HFFc6 (cell line): ENCODE data around the gene RPL19. TPM values are rescaled to one million over a fixed set of nuclear protein-coding genes. Genes with fewer than 3 reads are reported as not detected.

Experiments used
- DNase-seq: peaks from one replicate; pipeline ENCODE4 v3.0.0-alpha.2; 2018
- H3K27ac Mint-ChIP-seq: 2 replicates; pipeline ENCODE4 v1.8.0; 2020; ENCODE audit warnings: mild to moderate bottlenecking, mixed read lengths
- H3K27me3 Mint-ChIP-seq: 2 replicates; pipeline ENCODE4 v1.8.0; 2021; ENCODE audit warnings: mild to moderate bottlenecking, moderate library complexity, mixed read lengths; ENCODE audit not compliant: insufficient read depth
- H3K36me3 Mint-ChIP-seq: 2 replicates; pipeline ENCODE4 v1.8.0; 2021; ENCODE audit warnings: low read depth, mixed read lengths
- H3K4me1 Mint-ChIP-seq: 2 replicates; pipeline ENCODE4 v1.8.0; 2020; ENCODE audit warnings: low read depth, mixed read lengths
- H3K4me3 Mint-ChIP-seq: 2 replicates; pipeline ENCODE4 v1.8.0; 2020; ENCODE audit warnings: mild to moderate bottlenecking, moderate library complexity, mixed read lengths
- H3K9me3 Mint-ChIP-seq: 2 replicates; pipeline ENCODE4 v1.8.0; 2020; ENCODE audit warnings: mild to moderate bottlenecking, mixed read lengths
- total RNA-seq, 6 experiments: library from RNA; stranded (reverse); fragmentation: NEBNext Ultra II Directional; extraction: Animal tissue kit (Norgen Biotek cat#: 25700); gene quantifications; 2 replicates in 1 of 6; 3 replicates in 5 of 6; pipeline ENCODE4 v1.2.3, GENCODE V29; 2021
- TF ChIP-seq, protein P1 (sequence below): fragments of 200-600 bp; sonication (generic); IDR thresholded peaks from 2 replicates; pipeline ENCODE4 v1.5.0; 2021; ENCODE audit warnings: antibody characterized with exemption, mild to moderate bottlenecking

The RPL19 gene
- total RNA-seq, 6 experiments from 2014 or later = 1,574 to 1,911 (median 1,762) TPM

DNA sequence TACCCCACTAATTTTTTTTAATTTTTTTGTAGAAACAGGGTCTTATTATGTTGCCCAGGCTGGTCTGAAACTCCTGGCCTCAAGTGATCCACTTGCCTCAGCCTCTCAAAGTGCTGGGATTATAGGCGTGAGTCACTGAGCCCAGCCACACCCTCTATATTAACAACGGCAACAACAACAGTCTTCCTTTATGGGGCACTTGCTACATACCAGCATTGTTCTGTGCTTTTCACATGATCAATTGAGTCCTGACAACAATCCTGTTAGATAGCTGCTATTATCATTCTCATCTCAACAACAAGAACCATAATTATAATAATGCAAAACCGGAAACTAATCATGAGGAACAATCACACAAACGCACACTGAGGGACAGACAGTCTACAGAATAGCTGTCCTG lies 21.5 kb upstream of the RPL19 start:
- H3K4me3 Mint-ChIP-seq = no peak overlapping the region
- TF ChIP-seq, protein P1, sequence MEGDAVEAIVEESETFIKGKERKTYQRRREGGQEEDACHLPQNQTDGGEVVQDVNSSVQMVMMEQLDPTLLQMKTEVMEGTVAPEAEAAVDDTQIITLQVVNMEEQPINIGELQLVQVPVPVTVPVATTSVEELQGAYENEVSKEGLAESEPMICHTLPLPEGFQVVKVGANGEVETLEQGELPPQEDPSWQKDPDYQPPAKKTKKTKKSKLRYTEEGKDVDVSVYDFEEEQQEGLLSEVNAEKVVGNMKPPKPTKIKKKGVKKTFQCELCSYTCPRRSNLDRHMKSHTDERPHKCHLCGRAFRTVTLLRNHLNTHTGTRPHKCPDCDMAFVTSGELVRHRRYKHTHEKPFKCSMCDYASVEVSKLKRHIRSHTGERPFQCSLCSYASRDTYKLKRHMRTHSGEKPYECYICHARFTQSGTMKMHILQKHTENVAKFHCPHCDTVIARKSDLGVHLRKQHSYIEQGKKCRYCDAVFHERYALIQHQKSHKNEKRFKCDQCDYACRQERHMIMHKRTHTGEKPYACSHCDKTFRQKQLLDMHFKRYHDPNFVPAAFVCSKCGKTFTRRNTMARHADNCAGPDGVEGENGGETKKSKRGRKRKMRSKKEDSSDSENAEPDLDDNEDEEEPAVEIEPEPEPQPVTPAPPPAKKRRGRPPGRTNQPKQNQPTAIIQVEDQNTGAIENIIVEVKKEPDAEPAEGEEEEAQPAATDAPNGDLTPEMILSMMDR = no peak
- peak; percentile 38 for DNase-seq
- peak overlapping the region; percentile 31 for H3K27ac Mint-ChIP-seq
- H3K9me3 Mint-ChIP-seq = no peaks in the 10 kb centered on the region
- H3K27me3 Mint-ChIP-seq = peaks cover 1% of the 10 kb centered on the region; the same call in 1 of the 2 replicates
- H3K36me3 Mint-ChIP-seq = peaks cover 37% of the 10 kb centered on the region
- H3K4me1 Mint-ChIP-seq = peaks cover 28% of the 10 kb centered on the region

DNA sequence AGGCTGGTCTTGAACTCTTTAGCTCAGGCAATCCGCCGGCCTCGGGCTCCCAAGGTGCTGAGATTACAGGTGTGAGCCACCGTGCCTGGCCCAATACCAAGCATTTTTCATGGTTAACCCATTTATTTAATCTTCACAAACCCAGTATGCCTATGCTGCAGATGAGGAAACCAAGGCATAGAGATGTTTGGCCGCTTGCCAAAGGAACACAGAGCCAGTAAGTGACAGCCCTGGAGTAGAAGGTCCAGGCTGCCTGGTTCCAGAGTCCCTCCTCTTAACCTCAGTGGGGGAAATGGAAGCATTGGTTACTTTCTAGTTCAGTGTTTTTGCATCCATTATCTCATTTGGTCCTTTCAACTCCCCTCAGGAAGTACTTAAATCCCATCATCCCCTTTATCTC lies 18.8 kb upstream of the RPL19 start:
- H3K36me3 Mint-ChIP-seq = peaks cover 37% of the 10 kb centered on the region
- H3K27ac Mint-ChIP-seq = no peak overlapping the region
- DNase-seq = no peak
- TF ChIP-seq, protein P1 = no peak
- no peaks in the 10 kb centered on the region for H3K9me3 Mint-ChIP-seq
- peaks cover 19% of the 10 kb centered on the region for H3K4me1 Mint-ChIP-seq
- H3K4me3 Mint-ChIP-seq = no peak overlapping the region
- H3K27me3 Mint-ChIP-seq = peaks cover 1% of the 10 kb centered on the region; the same call in 1 of the 2 replicates

DNA sequence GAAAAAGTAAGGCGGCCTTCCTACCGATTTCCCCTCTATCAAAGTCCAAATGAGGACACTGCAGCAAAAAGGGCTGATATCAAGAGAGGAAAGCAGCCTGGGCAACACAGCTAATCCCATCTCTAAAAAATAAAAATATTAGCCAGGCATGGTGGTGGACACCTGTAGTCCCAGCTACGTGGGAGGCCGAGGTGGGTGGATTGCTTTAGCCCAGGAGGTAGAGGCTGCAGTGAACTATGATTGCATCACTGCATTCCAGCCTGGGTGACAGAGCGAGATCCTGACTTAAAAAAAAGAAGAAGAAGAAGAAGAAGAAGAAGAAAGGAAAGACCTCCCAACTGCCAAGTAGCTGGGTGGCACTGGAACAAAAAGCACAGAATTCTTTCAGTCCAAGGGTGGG lies 17.0 kb upstream of the RPL19 start:
- Mint-ChIP-seq H3K4me3 (no peak overlapping the region), H3K27me3 (no peaks in the 10 kb centered on the region), H3K9me3 (no peaks in the 10 kb centered on the region), H3K4me1 (peaks cover 9% of the 10 kb centered on the region), H3K27ac (no peak overlapping the region), H3K36me3 (peaks cover 19% of the 10 kb centered on the region)
- no peak for DNase-seq
- TF ChIP-seq, protein P1 = no peak

DNA sequence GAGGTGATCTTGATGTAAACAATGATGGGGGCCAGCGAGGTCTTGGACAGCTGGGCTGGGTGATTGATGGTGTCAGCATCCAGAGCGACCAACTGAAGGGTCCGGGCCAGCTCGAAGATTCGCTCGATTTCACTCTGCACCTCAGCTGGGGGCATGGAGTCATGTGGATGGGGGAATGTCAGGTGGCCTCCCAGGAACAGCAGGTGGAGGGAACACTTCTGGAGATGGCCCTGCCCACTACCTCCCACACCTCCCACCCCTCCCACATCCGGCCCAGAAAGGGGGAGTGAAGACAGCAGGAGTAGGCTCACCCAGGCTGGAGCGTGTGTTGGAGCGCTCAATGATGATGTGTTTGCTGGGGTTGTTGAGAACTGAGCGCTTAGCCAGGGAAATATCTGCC lies 16.4 kb upstream of the RPL19 start:
- Mint-ChIP-seq H3K4me1 (peaks cover 2% of the 10 kb centered on the region), H3K9me3 (no peaks in the 10 kb centered on the region), H3K36me3 (peaks cover 13% of the 10 kb centered on the region), H3K27ac (no peak overlapping the region), H3K4me3 (no peak overlapping the region), H3K27me3 (no peaks in the 10 kb centered on the region)
- TF ChIP-seq, protein P1 = no peak
- DNase-seq = no peak

DNA sequence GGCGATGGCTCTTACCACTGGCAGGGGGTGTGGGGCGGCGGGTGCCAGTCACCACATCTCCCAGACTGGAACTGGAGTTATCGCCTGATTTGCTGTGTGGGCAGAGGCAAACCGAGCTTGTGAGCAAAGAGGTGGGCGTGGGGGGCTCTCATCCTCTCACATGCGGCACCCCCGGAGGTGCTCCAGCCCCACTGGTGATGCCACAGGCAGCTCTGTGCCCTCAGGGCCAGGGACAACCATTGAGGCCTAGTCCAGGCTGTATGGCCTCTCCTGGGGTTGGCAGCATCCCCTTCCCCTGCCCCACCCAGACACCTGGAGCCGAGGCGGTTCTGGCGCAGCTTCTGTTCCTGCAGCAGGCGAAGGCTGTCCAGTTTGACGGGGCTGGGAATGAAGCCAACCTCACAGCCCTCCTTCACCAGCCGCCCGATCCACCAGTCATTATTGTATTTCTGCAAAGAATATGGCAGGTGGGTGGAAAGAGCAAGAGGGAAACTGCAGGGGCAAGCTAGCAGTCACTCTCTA lies 13.5 kb upstream of the RPL19 start:
- Mint-ChIP-seq H3K36me3 (peaks cover 13% of the 10 kb centered on the region), H3K27me3 (no peaks in the 10 kb centered on the region), H3K4me3 (no peak overlapping the region)

More for the DNA sequence above, 13.5 kb upstream of the RPL19 start:
- H3K9me3 Mint-ChIP-seq = no peaks in the 10 kb centered on the region
- TF ChIP-seq, protein P1 = no peak
- H3K4me1 Mint-ChIP-seq = no peaks in the 10 kb centered on the region
- no peak for DNase-seq
- no peak overlapping the region for H3K27ac Mint-ChIP-seq
